ENCODE results near the gene MOBP. TPM values are rescaled to one million over a fixed set of nuclear protein-coding genes. Genes with fewer than 3 reads are reported as not detected.

Gene MOBP
- total RNA-seq, 1 experiment from 2014 or later, result not detected

GRCh38 chr3:39531665-39532064 lies 64.2 kb downstream of the MOBP start:
- intact Hi-C loops (cut with micrococcal nuclease), result no loop called here
- Histone ChIP-seq H3K36me3 (ENCODE audit: control insufficient read depth in 1 of 2, insufficient read depth in 2 of 2, low read length in 2 of 2) (no peaks in the 10 kb centered on the region), H2AFZ (ENCODE audit: low read depth, low read length, poor library complexity, severe bottlenecking) (no peak overlapping the region), H3K4me1 (ENCODE audit: control insufficient read depth in 1 of 2, insufficient read depth in 2 of 2, low read length in 2 of 2) (peaks cover 0 to 9% of the 10 kb centered on the region in 2 experiments; a peak in 1 of 4 replicates), H3K4me2 (ENCODE audit: low read length) (no peak overlapping the region), H3K79me2 (ENCODE audit: insufficient read depth, low read length) (no peaks in the 10 kb centered on the region), H3K9me3 (ENCODE audit: control insufficient read depth in 1 of 2, insufficient read depth in 1 of 2, low read depth in 1 of 2, low read length in 2 of 2) (no peaks in the 10 kb centered on the region), H3K27ac (ENCODE audit: low read depth, low read length) (no peak overlapping the region), H4K20me1 (ENCODE audit: insufficient read depth) (no peaks in the 10 kb centered on the region), H3K27me3 (ENCODE audit: insufficient read depth, low read length) (no peaks in the 10 kb centered on the region), H3K9ac (ENCODE audit: low read length) (no peak overlapping the region), H3K9me2 (ENCODE audit: insufficient read depth) (no peaks in the 10 kb centered on the region), H3K4me3 (replicated peaks in 1 of 2; ENCODE audit: low read depth in 1 of 2, low read length in 2 of 2) (no peak overlapping the region)
- CTCF ChIA-PET, result interaction anchor here (1.0 kb wide), 1 partner anchor 10 kb away, joined by 3 read pairs; no protein-coding TSS in a partner anchor
- DNase-seq (ENCODE audit: low read depth, low spot score) (peak; percentile 21), ATAC-seq (no peak)
- TF ChIP-seq CEBPB (IDR thresholded peaks at IDR 0.05; ENCODE audit: low read depth), result peak; percentile 87
- peak; percentile 36 for TF ChIP-seq SP1 (IDR thresholded peaks at IDR 0.05; ENCODE audit: low read depth)
- TF ChIP-seq POLR2AphosphoS5 (IDR thresholded peaks at IDR 0.05; ENCODE audit: low read depth, low read length), result no peak
- TF ChIP-seq EZH2phosphoT487 (IDR thresholded peaks at IDR 0.05; ENCODE audit: borderline replicate concordance), result no peak
- peak; percentile 64 for TF ChIP-seq FOSL1 (IDR thresholded peaks at IDR 0.05; ENCODE audit: low read depth)
- peak; percentile 65 for TF ChIP-seq JUND (IDR thresholded peaks at IDR 0.05)
- TF ChIP-seq EZH2 (IDR thresholded peaks at IDR 0.05), result no peak
- TF ChIP-seq MAX (IDR thresholded peaks at IDR 0.05), result peak; percentile 43; the same call in 1 of the 2 replicates
- no peak for TF ChIP-seq TCF7L2 (IDR thresholded peaks at IDR 0.05; ENCODE audit: borderline replicate concordance, extremely low read depth, insufficient read depth, insufficient read length)
- 0 out of 2 replicates have a peak, but pooled peaks have one; percentile 15 for TF ChIP-seq CBX3 (IDR thresholded peaks at IDR 0.05; ENCODE audit: low read depth)
- POLR2A ChIA-PET, result no interaction called here
- RAD21 ChIA-PET (ENCODE audit: low non-redundant PET in 1 of 2, low total read pairs in 2 of 2, uncharacterized antibody in 2 of 2, unreplicated experiment in 2 of 2), result no interaction called here
- BruUV-seq (replicated peaks), result no TSS peak

GRCh38 chr3:39532777-39533176 lies 65.3 kb downstream of the MOBP start:
- no peak overlapping the region for H3K27ac ChIP-seq (ENCODE audit: low read depth, low read length)
- POLR2A ChIA-PET, result no interaction called here
- no peak overlapping the region for H3K4me3 ChIP-seq (replicated peaks in 1 of 2; ENCODE audit: low read depth in 1 of 2, low read length in 2 of 2)
- no peaks in the 10 kb centered on the region for H3K79me2 ChIP-seq (ENCODE audit: insufficient read depth, low read length)
- H2AFZ ChIP-seq (ENCODE audit: low read depth, low read length, poor library complexity, severe bottlenecking), result no peak overlapping the region
- RAD21 ChIA-PET (ENCODE audit: low non-redundant PET in 1 of 2, low total read pairs in 2 of 2, uncharacterized antibody in 2 of 2, unreplicated experiment in 2 of 2), result no interaction called here
- peaks cover 0 to 9% of the 10 kb centered on the region in 2 experiments; a peak in 1 of 4 replicates for H3K4me1 ChIP-seq (ENCODE audit: control insufficient read depth in 1 of 2, insufficient read depth in 2 of 2, low read length in 2 of 2)
- DNase-seq (ENCODE audit: low read depth, low spot score), result no peak
- no peak overlapping the region for H3K4me2 ChIP-seq (ENCODE audit: low read length)
- H4K20me1 ChIP-seq (ENCODE audit: insufficient read depth), result no peaks in the 10 kb centered on the region
- H3K9me2 ChIP-seq (ENCODE audit: insufficient read depth), result no peaks in the 10 kb centered on the region
- H3K27me3 ChIP-seq (ENCODE audit: insufficient read depth, low read length), result no peaks in the 10 kb centered on the region
- CTCF ChIA-PET, result no interaction called here
- ATAC-seq, result no peak
- H3K9me3 ChIP-seq (ENCODE audit: control insufficient read depth in 1 of 2, insufficient read depth in 1 of 2, low read depth in 1 of 2, low read length in 2 of 2), result no peaks in the 10 kb centered on the region
- BruUV-seq (replicated peaks), result no TSS peak
- intact Hi-C loops (cut with micrococcal nuclease), result no loop called here
- H3K36me3 ChIP-seq (ENCODE audit: control insufficient read depth in 1 of 2, insufficient read depth in 2 of 2, low read length in 2 of 2), result no peaks in the 10 kb centered on the region
- no peak overlapping the region for H3K9ac ChIP-seq (ENCODE audit: low read length)
- no peak for TF ChIP-seq CBX3 (IDR thresholded peaks at IDR 0.05; ENCODE audit: low read depth)
- TF ChIP-seq JUND (IDR thresholded peaks at IDR 0.05), result no peak
- no peak for TF ChIP-seq ZFX (IDR thresholded peaks at IDR 0.05)
- TF ChIP-seq TCF7L2 (IDR thresholded peaks at IDR 0.05; ENCODE audit: borderline replicate concordance, extremely low read depth, insufficient read depth, insufficient read length), result no peak
- TF ChIP-seq FOSL1 (IDR thresholded peaks at IDR 0.05; ENCODE audit: low read depth), result no peak
- TF ChIP-seq CEBPB (IDR thresholded peaks at IDR 0.05; ENCODE audit: low read depth), result no peak
